GM18499 (cell line): ENCODE data around the gene HDAC8.
"Not testable (repeated sequence)": the region's sequence is repeated elsewhere in the genome, so short reads cannot be mapped to it uniquely, and the experiment has no call there.

Source experiments
- ATAC-seq: cut with Tn5 transposase; IDR thresholded peaks from one replicate; pipeline ENCODE4 v1.9.1; 2021; ENCODE audit warnings: moderate number of reproducible peaks; ENCODE audit not compliant: insufficient read depth, unreplicated experiment

Gene HDAC8

DNA sequence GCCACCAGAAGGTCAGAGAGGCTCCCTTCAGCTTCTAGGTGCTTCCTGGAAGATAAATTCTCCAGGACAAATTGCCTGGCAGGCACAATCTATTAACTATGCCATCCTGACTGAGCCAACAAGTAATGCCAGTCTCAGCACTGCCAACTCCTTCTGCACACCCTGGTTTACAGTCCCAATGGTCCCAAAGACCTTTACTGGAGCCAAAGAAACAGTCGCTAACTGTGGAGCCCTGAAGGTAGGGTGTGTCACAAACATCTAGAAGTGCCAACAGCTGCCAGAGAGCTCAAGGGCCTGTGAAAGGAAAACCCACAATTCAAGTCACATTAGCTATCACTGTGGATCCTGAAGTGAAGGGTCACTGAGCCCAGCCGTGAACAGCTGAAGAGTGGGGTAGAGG is 232.0 kb downstream of the HDAC8 start:
- ATAC-seq: no peak

DNA sequence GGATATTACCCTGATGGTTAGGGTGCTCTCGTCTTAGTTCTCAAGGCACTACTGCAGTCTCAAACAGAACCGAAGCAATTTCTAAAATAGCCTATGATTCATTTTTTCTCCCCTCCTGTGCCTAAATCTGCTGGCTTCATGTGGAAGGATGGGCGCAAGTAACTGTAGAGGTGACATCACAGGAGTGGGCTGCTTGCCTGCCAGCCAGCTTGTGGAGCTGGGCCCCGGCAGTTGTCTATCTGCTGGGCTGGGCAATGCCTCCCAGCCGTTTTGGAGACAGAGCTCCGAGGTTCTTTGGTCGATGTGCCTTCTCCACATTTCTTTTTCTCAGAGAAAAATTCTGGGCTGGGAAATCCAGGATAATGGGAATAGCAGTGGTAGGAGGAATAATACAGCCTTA is 232.6 kb downstream of the HDAC8 start:
- ATAC-seq: no peak

DNA sequence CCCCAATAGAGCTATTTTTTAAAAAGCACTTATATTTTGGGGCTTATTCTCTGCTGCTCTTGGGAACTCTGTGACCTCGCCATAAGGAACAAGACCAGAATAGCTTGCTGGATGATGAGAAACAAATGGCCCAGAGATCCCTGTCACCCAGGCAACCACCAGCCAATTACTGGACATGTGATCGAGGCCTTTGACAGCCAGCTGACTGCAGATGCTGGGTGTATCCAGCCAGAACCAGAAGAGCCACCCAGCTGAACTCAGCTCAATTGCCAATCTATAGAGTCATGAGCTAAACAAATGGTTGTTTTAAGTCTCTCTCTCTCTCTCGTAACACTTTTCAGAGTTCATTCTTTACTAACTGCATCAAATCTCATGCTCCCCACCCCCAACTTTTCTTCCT is 242.5 kb downstream of the HDAC8 start:
- ATAC-seq: no peak

DNA sequence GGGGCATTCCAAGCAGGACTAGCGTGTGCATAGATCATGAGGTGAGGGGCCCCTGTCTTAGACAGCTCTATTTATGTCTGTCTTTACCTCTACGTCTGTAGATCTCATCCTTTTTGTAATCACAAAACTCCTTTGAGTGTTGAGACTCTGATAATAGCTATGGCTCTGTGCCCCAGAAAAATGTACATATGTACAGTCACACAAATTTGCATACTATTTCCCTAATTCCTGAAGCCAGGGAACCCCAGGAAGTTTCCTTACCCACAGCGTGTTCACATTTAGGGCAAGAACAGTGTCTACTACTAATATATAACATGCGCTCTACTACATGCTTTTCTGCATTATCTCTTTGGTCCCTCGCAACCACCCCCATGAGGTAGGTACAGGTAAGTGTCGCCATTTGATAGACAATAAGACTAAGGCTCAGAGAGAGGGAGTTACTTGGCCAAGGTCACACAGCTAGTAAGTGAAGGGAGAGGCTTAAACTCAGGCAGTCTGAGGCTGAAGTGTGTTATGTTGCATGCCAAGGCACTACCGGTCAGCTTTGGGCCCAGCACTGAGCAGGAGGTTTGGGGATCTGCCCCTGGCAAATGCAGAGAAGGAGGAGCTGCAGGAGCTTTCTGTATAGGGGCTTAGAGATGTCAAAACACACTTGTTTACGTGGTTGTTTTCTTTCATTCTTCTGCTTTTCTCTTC is 245.9 kb downstream of the HDAC8 start:
- ATAC-seq: no peak

- ATAC-seq: not testable (repeated sequence)
Observed at GRCh38 chrX:72319651-72320050, 253.0 kb downstream of the HDAC8 start.

DNA sequence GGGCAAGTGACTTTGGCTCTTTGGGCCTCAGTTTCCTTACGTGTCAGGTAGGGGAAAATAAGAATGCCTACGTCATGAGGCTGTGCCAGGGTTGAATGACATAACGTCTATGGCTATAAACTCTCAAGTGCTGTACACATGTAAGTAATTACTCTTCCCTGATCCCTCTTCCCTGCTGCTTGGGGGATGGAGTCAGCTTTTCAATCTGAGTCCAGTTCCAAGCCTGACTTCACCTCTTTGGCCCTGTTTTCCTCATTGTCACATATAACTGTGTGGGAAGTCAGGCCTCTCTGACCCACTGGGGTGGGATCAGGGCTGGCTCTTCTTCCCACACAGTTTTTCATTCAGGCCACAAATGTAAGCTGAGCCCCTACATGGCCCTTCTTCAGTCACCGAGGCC is 255.5 kb downstream of the HDAC8 start:
- ATAC-seq: no peak

DNA sequence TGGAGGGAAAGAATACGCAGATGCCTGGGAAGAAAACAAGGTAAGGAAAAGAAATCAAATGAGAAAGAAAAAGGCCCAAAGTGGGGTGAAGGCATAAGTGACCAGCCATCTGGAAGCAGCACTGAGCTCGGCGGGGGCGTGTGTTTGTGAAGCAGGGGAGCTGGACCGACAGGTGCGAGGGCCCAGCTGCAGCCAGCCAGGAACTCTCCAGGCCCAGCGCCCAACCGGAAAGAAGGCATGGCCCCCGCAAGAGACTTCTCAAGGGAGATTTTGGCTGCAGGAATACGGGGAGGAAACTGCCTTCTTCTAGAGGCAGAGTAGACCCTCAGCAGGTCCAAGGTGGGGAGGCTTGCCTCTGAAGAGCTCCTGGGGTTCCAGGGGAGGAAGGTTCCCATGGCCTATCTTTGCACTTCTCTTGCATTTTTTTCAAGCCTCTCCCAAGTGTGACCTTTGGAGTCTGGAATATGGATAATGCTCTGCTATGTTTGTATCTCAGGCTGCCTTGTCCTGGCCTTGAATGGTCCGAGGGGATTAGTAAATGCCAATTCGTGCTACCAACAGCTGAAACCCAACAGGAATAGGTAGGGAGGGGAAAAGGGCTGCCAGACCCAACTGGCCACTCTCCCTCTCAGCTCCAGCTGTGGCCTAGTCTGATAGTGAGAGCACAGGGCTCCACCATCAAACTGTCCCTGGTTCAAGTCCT is 256.1 kb downstream of the HDAC8 start:
- no peak for ATAC-seq

DNA sequence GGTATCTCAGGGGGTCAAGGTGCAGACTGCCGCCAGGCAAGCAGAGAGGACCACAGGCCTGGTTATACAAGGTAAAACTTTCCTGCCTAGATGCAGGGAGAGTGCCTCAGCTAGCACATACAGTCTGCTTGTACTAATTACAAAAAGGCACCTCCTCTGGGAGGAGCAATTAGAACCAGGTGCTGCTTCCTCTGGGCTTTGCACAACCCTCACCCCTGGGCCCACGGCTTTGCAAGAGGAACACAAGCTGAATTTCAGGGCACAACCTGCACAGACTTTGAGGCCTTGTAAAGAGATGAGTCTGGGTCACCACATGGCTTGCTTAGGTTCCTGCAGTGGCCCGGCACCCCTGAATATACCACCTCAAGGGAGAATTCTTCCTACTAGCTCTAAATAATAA is 257.8 kb downstream of the HDAC8 start:
- ATAC-seq: no peak

- ATAC-seq: no peak
Observed at GRCh38 chrX:72313707-72314641, 258.7 kb downstream of the HDAC8 start.

DNA sequence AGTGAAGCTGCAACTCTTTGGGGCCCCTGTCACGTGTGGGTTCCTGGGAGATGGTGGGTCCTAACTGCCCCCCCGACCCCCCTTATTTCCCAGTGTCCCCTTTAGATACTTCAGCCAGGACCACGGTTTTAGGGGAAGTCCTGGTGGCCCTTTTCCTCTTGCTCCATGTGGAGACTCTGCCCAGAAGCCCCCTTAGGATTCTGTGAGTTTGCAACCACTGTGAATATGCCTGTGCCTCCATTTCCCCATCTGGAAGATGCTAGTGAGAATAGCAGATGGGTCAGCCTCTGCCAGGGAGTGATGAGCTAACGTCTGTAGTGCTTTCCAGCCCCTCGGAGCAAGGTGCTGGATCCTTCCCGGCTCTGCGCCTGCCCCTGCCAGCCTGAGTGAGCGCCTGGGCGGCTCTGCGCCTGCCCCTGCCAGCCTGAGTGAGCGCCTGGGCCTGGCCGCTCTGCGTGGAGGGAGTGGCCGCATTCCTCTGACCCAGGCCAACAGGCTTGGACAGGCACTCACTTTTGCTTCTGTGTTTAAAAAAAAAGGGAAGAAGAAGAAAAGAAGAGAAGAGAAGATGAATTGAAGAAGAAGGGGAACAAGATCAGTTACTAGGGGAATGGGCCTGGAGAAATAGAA is 260.2 kb downstream of the HDAC8 start:
- ATAC-seq: no peak

DNA sequence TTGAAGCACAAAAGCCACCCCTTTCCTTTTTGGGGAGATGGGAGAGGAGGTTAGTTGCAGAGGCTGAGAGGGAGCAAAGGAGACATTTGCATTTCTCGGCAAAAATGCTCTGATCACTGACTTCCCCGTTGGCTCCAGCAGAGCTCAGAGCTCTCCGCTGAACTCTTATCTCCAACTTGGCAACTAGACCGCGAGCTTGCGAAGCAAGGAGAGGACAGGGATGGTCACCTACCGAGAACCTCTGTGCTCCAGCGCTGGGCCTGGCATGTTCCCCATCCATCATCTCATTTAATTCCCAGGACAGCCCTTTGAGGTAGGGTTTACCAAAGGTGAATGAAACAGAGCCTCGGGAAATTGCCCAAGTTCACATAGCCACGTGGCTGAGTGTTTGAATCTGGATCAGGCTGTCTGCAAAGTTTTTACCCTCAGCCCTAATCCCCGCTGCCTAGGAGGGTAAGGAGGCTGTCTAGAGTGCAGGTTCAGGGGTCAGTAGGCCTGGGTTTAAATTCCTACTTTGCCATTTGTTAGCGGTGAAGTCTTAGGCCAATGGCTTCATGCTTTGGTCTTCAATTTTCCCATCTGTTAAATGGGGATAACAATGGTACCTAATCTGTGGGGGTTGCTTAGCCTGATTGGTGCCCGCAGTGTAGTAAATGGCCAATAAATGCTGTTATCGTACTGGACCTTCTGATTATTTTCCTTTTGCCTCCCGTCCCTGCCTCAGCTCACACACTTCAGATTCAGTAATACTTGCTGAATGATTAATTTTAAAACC is 263.2 kb downstream of the HDAC8 start:
- no peak for ATAC-seq

GRCh38 chrX:72308566-72309296 is 263.9 kb downstream of the HDAC8 start:
- ATAC-seq: no peak

DNA sequence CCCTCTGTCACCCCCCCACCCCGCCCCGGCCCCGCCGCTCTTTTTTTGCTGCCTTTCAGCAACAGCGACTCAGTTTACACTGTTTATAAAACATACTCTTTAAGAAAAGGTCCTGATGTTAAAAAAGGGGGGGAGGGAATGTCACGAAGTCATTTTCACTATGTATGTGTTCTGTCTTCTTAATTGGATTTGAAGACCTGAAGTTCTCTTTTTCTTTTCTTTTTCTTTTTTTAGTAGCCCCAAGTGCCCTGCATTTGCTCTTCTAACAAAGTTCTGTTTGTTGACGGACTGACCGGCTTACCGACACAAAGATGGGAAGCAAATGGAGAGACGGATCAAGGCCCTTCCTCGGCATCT is 264.5 kb downstream of the HDAC8 start:
- no peak for ATAC-seq

GRCh38 chrX:72307646-72308051 is 265.0 kb downstream of the HDAC8 start:
- ATAC-seq: no peak

DNA sequence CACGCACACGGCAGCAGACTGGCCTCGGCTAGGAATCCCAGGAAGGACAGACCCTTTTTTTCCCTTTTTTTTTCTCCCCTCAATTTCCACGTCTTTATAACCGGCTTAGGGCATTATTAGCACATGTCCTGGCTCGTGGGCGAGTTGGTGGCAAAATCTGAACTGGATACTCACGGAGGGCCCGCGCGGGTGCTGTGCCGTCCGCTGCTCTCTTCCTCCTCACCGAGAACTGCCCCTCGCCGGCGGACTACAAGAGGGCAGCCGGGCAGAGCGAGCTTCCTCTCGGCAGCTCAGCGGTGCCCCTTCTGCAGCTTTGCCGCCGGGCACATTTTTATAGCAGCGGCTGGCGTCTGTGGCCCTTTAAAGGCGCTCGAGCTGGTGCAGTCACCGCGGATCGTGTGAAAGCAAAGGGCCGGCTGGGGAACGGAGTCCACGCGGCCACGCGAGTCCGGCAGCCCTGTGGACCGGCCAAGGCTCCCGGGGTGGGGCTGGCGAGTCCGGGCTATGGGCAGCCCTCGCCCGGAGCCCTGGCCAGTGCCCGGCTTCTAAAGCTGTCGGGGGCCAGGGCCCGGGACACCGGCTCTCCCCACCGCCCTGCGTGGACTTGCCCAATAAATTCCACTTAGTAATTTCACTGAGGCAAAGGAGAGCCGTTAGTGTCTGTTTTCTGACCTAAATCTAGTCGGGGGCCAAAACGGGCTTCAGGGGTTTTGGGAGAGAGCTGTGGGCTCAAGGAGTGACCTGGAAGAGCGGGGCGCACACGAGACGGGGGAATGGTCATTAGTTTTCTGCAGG is 265.6 kb downstream of the HDAC8 start:
- ATAC-seq: no peak

DNA sequence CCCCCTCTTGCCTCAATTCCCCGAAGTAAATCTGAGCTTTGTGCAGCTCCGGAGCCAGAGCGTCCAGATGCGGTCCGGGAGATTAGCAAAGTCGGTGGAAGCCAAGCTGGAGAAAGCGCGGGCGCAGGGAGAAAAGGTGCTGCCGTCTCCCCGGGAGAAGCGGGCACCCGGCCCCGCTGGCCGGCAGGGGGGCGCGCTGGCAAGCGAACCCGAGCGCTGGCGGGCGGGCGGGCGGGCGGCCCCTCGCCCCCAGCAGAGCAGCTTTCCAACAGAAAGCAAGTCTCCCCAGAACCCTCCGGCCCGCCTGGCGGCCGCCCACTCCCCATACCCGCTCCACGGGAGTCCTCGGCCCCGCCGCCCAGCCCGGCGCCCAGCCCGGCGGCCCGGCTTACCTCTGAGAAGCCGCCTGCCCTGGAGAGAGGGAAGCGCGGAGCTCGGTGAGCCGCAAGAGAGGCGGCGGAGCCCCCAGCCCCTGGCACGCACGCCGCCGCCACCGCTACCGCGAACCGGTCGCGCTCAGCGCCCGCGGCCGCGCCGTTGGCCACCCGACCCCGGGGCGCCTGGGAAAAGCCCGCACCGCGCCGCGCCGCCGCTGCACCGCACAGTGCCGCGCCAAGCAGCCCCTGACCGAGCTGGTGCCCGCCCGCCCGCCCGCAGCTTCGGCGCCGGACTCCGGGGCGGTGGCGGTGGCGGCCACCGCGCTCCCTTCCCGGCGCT is 266.4 kb downstream of the HDAC8 start:
- no peak for ATAC-seq

DNA sequence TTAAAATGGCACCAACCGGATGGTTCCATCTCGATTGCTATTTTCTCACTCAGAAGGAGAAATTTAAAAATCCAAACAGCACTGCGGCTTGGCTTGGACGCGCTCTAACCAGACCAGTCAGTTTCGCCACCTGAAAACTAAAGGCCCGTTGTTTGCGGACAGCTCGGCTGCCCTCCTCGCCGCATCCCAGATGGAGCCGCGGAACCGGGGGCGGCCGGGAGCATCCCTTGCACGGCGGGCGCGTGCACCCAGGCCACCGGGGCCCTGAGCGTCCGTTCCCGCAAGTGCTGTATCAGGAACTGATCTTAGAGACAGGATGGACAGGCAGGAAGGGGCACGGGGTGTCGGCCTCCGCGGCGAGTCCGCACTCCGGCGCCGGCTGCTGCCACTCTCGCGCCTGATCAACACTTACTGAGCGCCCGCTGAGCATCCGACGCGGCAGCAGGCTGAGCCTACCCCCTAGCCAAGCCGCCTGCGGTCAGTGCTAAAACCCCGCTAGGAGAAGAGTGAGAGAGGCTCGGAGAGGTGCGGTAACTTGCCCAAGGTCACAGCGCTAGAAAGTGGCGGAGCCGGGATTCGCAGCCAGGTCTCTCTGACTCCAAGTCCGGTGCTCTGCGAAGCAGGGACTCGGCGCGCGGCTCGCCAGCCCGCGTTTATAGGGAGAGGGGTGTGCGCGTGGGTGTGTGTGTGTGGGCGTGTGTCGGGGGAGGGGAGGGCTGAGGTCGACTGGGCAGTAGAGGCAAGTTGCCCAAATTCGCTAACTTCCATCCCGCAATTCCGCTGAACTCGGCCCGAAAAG is 267.2 kb downstream of the HDAC8 start, which contains the start of gene CITED1:
Gene CITED1 (minus strand): TSS at position 629 of the 799 bp plus-strand sequence. CDS start 3,045 bp downstream, outside the sequence.
- ATAC-seq: no peak
